HG02852 (cell line): ENCODE results near the gene NOC2L.

Experiments
- ATAC-seq: cut with Tn5 transposase; IDR thresholded peaks from one replicate; pipeline ENCODE4 v1.9.1; 2021; ENCODE audit warnings: mild to moderate bottlenecking, moderate library complexity; ENCODE audit not compliant: unreplicated experiment

The NOC2L gene

GRCh38 chr1:975896-976683 lies 17.0 kb upstream of the NOC2L start:
- ATAC-seq = no peak

- no peak for ATAC-seq
These were observed 16.3 kb upstream of the NOC2L start for GRCh38 chr1:975365-975764.

- no peak for ATAC-seq
These were observed 15.8 kb upstream of the NOC2L start for GRCh38 chr1:974687-975328.

- ATAC-seq = no peak
These were observed 15.2 kb upstream of the NOC2L start for GRCh38 chr1:974293-974640.

GRCh38 chr1:973459-974292 lies 14.6 kb upstream of the NOC2L start:
- no peak for ATAC-seq

- ATAC-seq = no peak
These were observed 13.8 kb upstream of the NOC2L start for GRCh38 chr1:972726-973458.

- no peak for ATAC-seq
These were observed 12.9 kb upstream of the NOC2L start for GRCh38 chr1:971751-972506.

- ATAC-seq = no peak
These were observed 12.1 kb upstream of the NOC2L start for GRCh38 chr1:970973-971730.

- no peak for ATAC-seq
These were observed 11.4 kb upstream of the NOC2L start for GRCh38 chr1:970242-970972.

GRCh38 chr1:969260-969855 lies 10.3 kb upstream of the NOC2L start:
- no peak for ATAC-seq

GRCh38 chr1:967466-968343 lies 8.6 kb upstream of the NOC2L start:
- no peak for ATAC-seq

GRCh38 chr1:966704-967300 lies 7.7 kb upstream of the NOC2L start:
- ATAC-seq = peak; percentile 75

GRCh38 chr1:966135-966703 lies 7.2 kb upstream of the NOC2L start, which contains the start of gene PLEKHN1:
PLEKHN1 (plus strand) TSS chr1:966482; CDS start chr1:966532, 50 bp downstream.
- peak; percentile 34 for ATAC-seq

- no peak for ATAC-seq
These were observed 6.6 kb upstream of the NOC2L start for GRCh38 chr1:965526-966134.

- no peak for ATAC-seq
These were observed 5.9 kb upstream of the NOC2L start for GRCh38 chr1:964691-965525.
